GM23248 (cell line): ENCODE measurements around the gene RCAN2.

Experiments used
- EZH2 ChIP-seq: fragments of 200-600 bp; sonication (generic); IDR thresholded peaks from 2 replicates; pipeline ENCODE4 v1.6.1; 2018; ENCODE audit warnings: antibody characterized with exemption, mild to moderate bottlenecking; ENCODE audit not compliant: insufficient read depth, poor library complexity, severe bottlenecking
- EZH2phosphoT487 ChIP-seq: fragments of 200-600 bp; sonication (generic); IDR thresholded peaks from 2 replicates; pipeline ENCODE4 v1.6.1; 2018; ENCODE audit warnings: antibody characterized with exemption, moderate library complexity, mild to moderate bottlenecking, low read depth; ENCODE audit not compliant: insufficient read depth

DNA sequence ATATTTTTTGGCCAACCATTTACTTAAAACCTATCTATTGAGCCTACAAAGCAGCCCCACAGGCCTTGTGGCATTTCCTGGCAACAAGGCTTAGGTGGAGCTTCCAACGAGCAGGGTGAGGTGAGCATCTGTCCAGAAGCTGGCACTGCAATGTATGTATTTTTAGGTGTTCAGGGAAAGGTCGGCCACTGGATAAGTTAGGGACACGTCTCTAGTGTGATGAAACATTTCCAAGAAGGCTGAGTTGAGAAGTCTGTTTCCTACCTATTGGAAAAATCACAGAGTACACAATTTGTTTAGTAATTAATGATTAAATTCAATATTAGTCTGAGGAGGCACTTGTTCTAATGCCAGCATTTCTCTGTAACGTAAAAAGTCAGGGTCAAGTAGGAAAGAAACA lies 17.8 kb upstream of the RCAN2 start:
- no peak for TF ChIP-seq EZH2
- TF ChIP-seq EZH2phosphoT487: no peak
